NT2/D1 (cell line): ENCODE measurements around the gene SNRNP48.

Experiments
- YY1 ChIP-seq: IDR thresholded peaks from 2 replicates; pipeline ENCODE4 v1.6.1; 2011; ENCODE audit not compliant: insufficient read length, insufficient read depth
- ZNF274 ChIP-seq: IDR thresholded peaks from 2 replicates; pipeline ENCODE4 v1.6.1; 2011; ENCODE audit warnings: mild to moderate bottlenecking, low read depth, low read length

DNA sequence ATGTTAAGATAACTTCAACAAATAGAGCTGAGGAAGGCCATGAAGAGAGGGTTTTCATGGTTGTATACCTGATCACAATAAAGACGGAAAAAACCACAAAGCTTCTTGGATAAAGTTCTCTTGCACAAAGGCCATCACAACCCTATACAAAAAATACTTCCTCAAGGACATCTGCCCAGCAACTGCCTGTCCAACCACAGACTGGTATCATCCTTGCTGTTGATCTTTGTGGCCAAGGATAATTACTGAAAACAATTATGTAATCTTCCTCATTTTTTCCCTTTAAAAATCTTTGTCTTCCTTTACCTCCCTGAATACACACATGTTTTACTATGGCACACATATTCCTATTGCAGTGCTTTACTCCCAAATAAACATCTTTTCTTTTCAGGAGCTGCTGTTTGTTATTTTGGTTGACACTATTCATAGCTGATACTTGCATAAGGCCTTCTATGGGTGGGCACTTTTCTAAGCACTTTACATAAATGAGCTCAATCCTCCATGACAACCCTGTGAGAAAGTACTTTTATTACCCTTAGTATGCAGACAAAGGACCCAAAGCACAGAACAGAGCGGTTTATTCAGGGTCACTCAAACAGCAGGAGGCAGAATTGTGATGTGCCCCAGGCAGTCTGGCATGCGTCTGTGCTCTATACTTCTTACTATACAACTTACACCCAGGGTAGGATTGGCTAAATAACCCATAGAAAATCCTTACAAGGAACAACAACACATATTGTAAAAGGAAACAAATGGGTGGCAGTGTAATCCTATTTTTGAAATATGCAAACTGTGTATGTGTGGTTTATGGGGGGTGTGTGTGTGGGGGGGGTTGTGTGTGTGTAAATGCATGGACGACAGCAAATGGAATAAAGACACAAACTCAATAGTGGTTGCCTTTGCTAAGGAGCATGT is 35.1 kb downstream of the SNRNP48 start:
- no peak for TF ChIP-seq YY1
- TF ChIP-seq ZNF274 = no peak
